Right lung (tissue), 5 donors: ENCODE results near the gene FGFR3. TPM values are rescaled to one million over a fixed set of nuclear protein-coding genes. Genes with fewer than 3 reads are reported as not detected.

Experiments used
- DNase-seq, 2 donors: peaks; one replicate each; pipeline ENCODE4 v3.0.0-alpha.2; 2013
- polyA plus RNA-seq, 5 donors: library from polyadenylated mRNA; unstranded; fragments of 120-200 nt; gene quantifications; one replicate each; pipeline versions ENCODE4 v1.2.1 to v1.2.3, GENCODE V29; 2013; ENCODE audit warnings: inconsistent platforms in 1 of 5, low replicate concordance in 1 of 5; ENCODE audit not compliant: insufficient read length in 5 of 5, insufficient read depth in 1 of 5

FGFR3 gene
- polyA plus RNA-seq, 5 donors = 66.2 to 154 (median 117) TPM

- DNase-seq = no peak
These were observed 38.8 kb upstream of the FGFR3 start for GRCh38 chr4:1754336-1754735.

GRCh38 chr4:1755297-1755696 lies 37.8 kb upstream of the FGFR3 start:
- no peak for DNase-seq

GRCh38 chr4:1756079-1756478 lies 37.0 kb upstream of the FGFR3 start:
- no peak for DNase-seq

- DNase-seq = no peak
These were observed 36.0 kb upstream of the FGFR3 start for GRCh38 chr4:1756893-1757779.

- DNase-seq = no peak
These were observed 35.3 kb upstream of the FGFR3 start for GRCh38 chr4:1757836-1758235.

- DNase-seq = no peak
These were observed 34.6 kb upstream of the FGFR3 start for GRCh38 chr4:1758306-1759121.

- no peak for DNase-seq
These were observed 33.8 kb upstream of the FGFR3 start for GRCh38 chr4:1759170-1759817.

GRCh38 chr4:1759818-1760223 lies 33.3 kb upstream of the FGFR3 start:
- no peak for DNase-seq

- no peak for DNase-seq
These were observed 32.5 kb upstream of the FGFR3 start for GRCh38 chr4:1760521-1761071.

- no peak for DNase-seq
These were observed 31.9 kb upstream of the FGFR3 start for GRCh38 chr4:1761130-1761689.

GRCh38 chr4:1762264-1763010 lies 30.7 kb upstream of the FGFR3 start:
- no peak for DNase-seq

- no peak for DNase-seq
These were observed 30.0 kb upstream of the FGFR3 start for GRCh38 chr4:1763070-1763549.

GRCh38 chr4:1763550-1764080 lies 29.5 kb upstream of the FGFR3 start:
- no peak for DNase-seq

- no peak for DNase-seq
These were observed 28.4 kb upstream of the FGFR3 start for GRCh38 chr4:1764670-1765069.

GRCh38 chr4:1765409-1766072 lies 27.6 kb upstream of the FGFR3 start:
- no peak for DNase-seq

GRCh38 chr4:1766106-1767060 lies 26.7 kb upstream of the FGFR3 start:
- no peak for DNase-seq

GRCh38 chr4:1767061-1767769 lies 25.9 kb upstream of the FGFR3 start:
- no peak for DNase-seq

GRCh38 chr4:1767770-1768366 lies 25.2 kb upstream of the FGFR3 start:
- no peak for DNase-seq
